GM15510 (cell line): Measurements from ENCODE around the gene IQSEC3.

ENCODE experiments used
- POLR2A ChIP-seq: IDR thresholded peaks from 3 replicates; pipeline ENCODE4 v1.6.1; 2011; ENCODE audit warnings: borderline replicate concordance; ENCODE audit not compliant: insufficient read length; ENCODE audit errors: extremely low read depth

The IQSEC3 gene

DNA sequence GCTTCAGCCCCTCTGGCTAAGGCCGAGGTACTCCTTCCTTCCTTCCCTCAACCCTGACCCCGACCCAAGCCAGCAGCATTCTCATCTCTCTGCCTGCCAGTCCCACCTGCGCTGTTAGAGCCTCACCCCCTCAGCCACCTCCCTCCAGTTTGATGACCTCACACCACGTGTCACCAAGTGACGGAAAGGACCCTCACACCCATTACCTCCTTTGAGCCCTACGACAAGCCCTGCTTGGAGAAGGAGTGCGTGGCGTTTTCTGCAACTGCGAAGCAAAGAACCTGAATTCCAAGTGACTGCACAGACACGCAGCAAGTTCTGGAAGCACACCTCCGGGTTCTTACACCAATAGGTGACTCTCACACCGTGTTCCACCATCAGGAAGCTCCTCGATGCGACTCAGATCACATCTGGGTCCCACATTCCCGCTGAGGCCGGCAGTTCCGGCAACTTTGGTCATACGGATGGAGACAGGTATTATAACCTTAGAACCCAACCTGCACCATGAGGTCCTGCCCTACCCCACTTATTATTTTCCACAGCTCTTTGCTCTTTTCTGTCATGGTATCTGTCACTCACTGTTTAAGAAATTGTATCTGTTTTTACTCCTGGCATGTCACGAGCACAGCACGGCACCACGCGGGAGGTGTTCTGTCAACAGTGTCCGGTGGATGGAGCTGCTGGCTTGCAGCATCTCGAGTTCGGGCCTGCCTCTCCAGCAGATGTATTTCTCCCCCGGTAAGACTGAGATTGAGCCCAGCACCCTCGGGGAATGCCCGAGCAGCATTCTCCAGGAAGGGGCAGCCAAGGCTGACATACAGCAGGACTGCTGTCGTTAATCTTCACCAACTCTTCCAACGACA lies 152.4 kb downstream of the IQSEC3 start:
- no peak for TF ChIP-seq POLR2A

DNA sequence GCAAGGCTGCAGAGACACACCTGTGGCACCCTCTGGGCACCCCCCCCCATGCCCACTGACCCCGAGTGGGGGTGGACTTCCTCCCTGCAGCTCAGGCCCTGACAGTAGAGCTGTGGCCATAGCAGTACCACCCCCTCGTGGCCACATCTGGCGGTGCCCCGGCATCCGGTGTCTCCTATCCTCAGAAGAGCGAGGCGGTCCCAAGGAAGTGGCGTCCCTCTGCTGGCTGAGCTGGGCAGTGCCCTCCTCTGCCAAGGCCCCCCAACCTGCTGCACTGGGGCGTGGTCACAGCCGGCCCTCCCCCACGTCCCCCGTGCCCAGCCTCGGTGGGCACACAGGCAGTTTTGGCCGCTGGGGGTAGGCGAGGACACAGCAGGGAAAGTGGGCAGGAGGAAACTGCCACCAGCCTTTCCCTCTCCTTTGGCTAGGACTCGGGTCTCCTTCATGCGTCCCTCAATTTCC lies 153.4 kb downstream of the IQSEC3 start:
- TF ChIP-seq POLR2A: no peak

- no peak for TF ChIP-seq POLR2A
Measured at GRCh38 chr12:220491-220890, 153.9 kb downstream of the IQSEC3 start.

GRCh38 chr12:220946-221550 lies 154.5 kb downstream of the IQSEC3 start:
- TF ChIP-seq POLR2A: no peak

DNA sequence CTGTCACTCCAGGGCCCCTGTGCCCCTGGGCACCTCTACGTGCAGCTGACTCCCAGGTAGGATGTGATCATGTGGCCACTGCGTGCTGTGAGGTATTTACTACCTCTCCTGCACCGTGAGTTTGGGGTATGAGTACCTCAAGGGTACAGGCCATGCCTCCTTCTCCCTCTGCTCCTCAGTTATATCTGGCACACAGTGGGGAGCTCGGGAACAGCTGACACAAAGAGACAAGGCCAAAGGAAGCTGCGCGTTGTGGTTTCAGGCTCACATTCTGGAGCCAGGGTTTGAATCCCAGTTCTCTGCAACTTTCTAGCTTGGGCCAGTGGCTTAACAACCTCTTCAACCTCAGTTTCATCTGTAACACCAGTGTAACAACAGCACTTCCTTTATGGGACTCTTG lies 155.2 kb downstream of the IQSEC3 start:
- TF ChIP-seq POLR2A: no peak

DNA sequence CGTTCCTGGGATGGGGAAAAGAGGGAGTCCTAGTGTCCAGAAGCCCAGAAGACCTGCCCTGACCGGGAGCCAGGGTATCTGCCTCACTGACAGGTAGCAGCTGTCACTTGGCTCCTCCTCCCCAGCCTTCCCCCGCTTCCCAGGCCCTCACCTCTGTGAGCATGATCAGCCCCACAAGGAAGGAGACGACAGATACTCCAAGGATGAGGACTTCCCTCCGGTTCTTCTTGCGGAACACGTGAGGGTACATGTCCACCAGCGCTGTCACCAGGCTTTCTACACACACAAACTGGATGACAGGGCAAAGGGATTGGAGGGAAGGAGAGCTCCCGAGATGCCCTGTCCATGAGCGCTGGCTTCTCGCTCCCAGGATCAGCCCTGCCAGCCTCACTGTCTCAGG lies 157.3 kb downstream of the IQSEC3 start:
- TF ChIP-seq POLR2A: no peak

GRCh38 chr12:224330-224729 lies 157.8 kb downstream of the IQSEC3 start:
- no peak for TF ChIP-seq POLR2A

GRCh38 chr12:225012-225411 lies 158.4 kb downstream of the IQSEC3 start:
- TF ChIP-seq POLR2A: no peak

- TF ChIP-seq POLR2A: no peak
Measured at GRCh38 chr12:226401-226800, 159.8 kb downstream of the IQSEC3 start.

DNA sequence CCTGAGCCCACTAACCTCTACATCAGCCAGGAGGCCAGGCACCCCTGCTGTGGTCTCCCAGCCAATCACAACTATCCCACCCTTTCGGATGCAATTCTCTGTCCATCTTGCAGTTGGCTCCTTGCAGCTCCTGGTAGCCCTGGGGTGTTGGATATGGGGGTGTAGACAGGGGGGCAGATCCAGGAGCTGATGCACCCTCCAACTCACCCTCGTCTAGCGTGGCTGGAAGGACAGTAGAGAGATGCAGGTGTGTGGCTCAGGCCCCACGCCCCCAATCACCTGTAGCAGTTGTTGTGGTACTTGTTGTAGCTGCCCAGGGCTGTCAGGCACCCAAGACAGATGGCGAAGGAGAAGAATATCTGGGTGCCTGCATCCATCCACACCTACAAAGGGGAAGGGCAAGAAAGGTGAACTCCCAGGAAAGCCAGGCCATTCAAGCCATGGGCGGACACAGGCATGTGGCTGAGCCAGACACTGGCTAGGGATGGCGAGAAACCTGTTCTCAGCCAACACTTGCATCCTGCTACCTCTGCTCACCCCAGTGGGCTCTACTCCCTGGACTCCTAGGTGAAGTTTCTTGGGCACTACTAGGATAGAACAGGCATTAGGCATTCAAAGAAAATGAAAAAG lies 160.8 kb downstream of the IQSEC3 start:
- TF ChIP-seq POLR2A: no peak
